Ectodermal cell (in vitro differentiated cells): ENCODE results near the gene IL17A.

Source experiments
- H3K27ac ChIP-seq: 2 replicates; pipeline ENCODE4 v1.7.0; 2013; ENCODE audit warnings: mild to moderate bottlenecking, low read depth, low read length; ENCODE audit not compliant: insufficient read depth, poor library complexity, severe bottlenecking
- H3K27me3 ChIP-seq: 2 replicates; pipeline ENCODE4 v1.7.0; 2013; ENCODE audit warnings: mild to moderate bottlenecking, low read length; ENCODE audit not compliant: insufficient read depth, control insufficient read depth, poor library complexity, severe bottlenecking
- H3K36me3 ChIP-seq: one replicate; pipeline ENCODE4 v1.7.0; 2013; ENCODE audit warnings: low read length; ENCODE audit not compliant: control insufficient read depth, insufficient read depth
- H3K4me1 ChIP-seq: one replicate; pipeline ENCODE4 v1.7.0; 2013; ENCODE audit warnings: low read length; ENCODE audit not compliant: control insufficient read depth, insufficient read depth
- H3K4me3 ChIP-seq: 2 replicates; pipeline ENCODE4 v1.7.0; 2013; ENCODE audit warnings: low read depth, low read length, control low read depth; ENCODE audit not compliant: insufficient read depth
- H3K9me3 ChIP-seq: 2 replicates; pipeline ENCODE4 v1.7.0; 2013; ENCODE audit warnings: mild to moderate bottlenecking, low read length, moderate library complexity; ENCODE audit not compliant: control insufficient read depth
- WGBS, 2 experiments: methylation state at CpG; one replicate each; pipeline ENCODE4 v1.1.7; 2013; ENCODE audit warnings: missing lambda C conversion rate in 2 of 2; 5-methylcytosine and 5-hydroxymethylcytosine counted together

Gene IL17A

GRCh38 chr6:52149949-52150348, 36.2 kb upstream of the IL17A start:
- Histone ChIP-seq H3K27ac (no peak overlapping the region), H3K4me3 (no peak overlapping the region), H3K27me3 (no peaks in the 10 kb centered on the region), H3K9me3 (no peaks in the 10 kb centered on the region), H3K36me3 (no peaks in the 10 kb centered on the region), H3K4me1 (no peaks in the 10 kb centered on the region)
- 91 to 100% methylated on average over 2 of the region's 2 CpGs for WGBS, 2 experiments

GRCh38 chr6:52152070-52152423, 34.1 kb upstream of the IL17A start:
- Histone ChIP-seq H3K27me3 (no peaks in the 10 kb centered on the region), H3K27ac (no peak overlapping the region)

GRCh38 chr6:52152711-52153160, 33.4 kb upstream of the IL17A start:
- Histone ChIP-seq H3K36me3 (no peaks in the 10 kb centered on the region), H3K4me1 (peaks cover 13% of the 10 kb centered on the region), H3K27me3 (no peaks in the 10 kb centered on the region), H3K27ac (no peak overlapping the region), H3K9me3 (no peaks in the 10 kb centered on the region), H3K4me3 (no peak overlapping the region)
- WGBS, 2 experiments: 65 to 80% methylated on average over 5 to 7 of the region's 7 CpGs

More at GRCh38 chr6:52152070-52152423, 34.1 kb upstream of the IL17A start:
- Histone ChIP-seq H3K36me3 (no peaks in the 10 kb centered on the region), H3K4me3 (no peak overlapping the region), H3K4me1 (peaks cover 8% of the 10 kb centered on the region), H3K9me3 (no peaks in the 10 kb centered on the region)

GRCh38 chr6:52154381-52154780, 31.8 kb upstream of the IL17A start:
- Histone ChIP-seq H3K27ac (no peak overlapping the region), H3K36me3 (no peaks in the 10 kb centered on the region), H3K4me1 (peaks cover 13% of the 10 kb centered on the region), H3K4me3 (no peak overlapping the region), H3K27me3 (no peaks in the 10 kb centered on the region), H3K9me3 (no peaks in the 10 kb centered on the region)
- WGBS, 2 experiments: 90 to 92% methylated on average over 3 of the region's 3 CpGs

- H3K4me1 ChIP-seq: peaks cover 13% of the 10 kb centered on the region
- H3K36me3 ChIP-seq: no peaks in the 10 kb centered on the region
- no peaks in the 10 kb centered on the region for H3K27me3 ChIP-seq
- WGBS, 2 experiments: 72 to 73% methylated on average over 7 of the region's 7 CpGs
- H3K9me3 ChIP-seq: no peaks in the 10 kb centered on the region
- no peak overlapping the region for H3K4me3 ChIP-seq
- H3K27ac ChIP-seq: no peak overlapping the region
Observed at GRCh38 chr6:52155791-52156576, 30.2 kb upstream of the IL17A start.

GRCh38 chr6:52157301-52157941, 28.8 kb upstream of the IL17A start:
- no peaks in the 10 kb centered on the region for H3K36me3 ChIP-seq
- H3K27ac ChIP-seq: no peak overlapping the region
- WGBS, 2 experiments: 74 to 80% methylated on average over 5 to 7 of the region's 7 CpGs

GRCh38 chr6:52160472-52161104, 25.6 kb upstream of the IL17A start:
- Histone ChIP-seq H3K9me3 (no peaks in the 10 kb centered on the region), H3K27me3 (no peaks in the 10 kb centered on the region), H3K27ac (no peak overlapping the region), H3K4me3 (no peak overlapping the region), H3K36me3 (no peaks in the 10 kb centered on the region), H3K4me1 (peaks cover 13% of the 10 kb centered on the region)
- 90 to 98% methylated on average over 4 of the region's 4 CpGs for WGBS, 2 experiments

More at GRCh38 chr6:52157301-52157941, 28.8 kb upstream of the IL17A start:
- no peaks in the 10 kb centered on the region for H3K9me3 ChIP-seq
- no peaks in the 10 kb centered on the region for H3K27me3 ChIP-seq
- H3K4me1 ChIP-seq: peaks cover 13% of the 10 kb centered on the region
- H3K4me3 ChIP-seq: no peak overlapping the region

- Histone ChIP-seq H3K36me3 (no peaks in the 10 kb centered on the region), H3K4me1 (peaks cover 5% of the 10 kb centered on the region), H3K4me3 (no peak overlapping the region), H3K9me3 (no peaks in the 10 kb centered on the region), H3K27ac (no peak overlapping the region), H3K27me3 (no peaks in the 10 kb centered on the region)
- WGBS, 2 experiments: 91 to 95% methylated on average over 3 of the region's 3 CpGs
Observed at GRCh38 chr6:52161689-52162438, 24.3 kb upstream of the IL17A start.

- Histone ChIP-seq H3K9me3 (no peaks in the 10 kb centered on the region), H3K36me3 (no peaks in the 10 kb centered on the region), H3K4me3 (no peak overlapping the region), H3K27ac (no peak overlapping the region), H3K4me1 (no peaks in the 10 kb centered on the region), H3K27me3 (no peaks in the 10 kb centered on the region)
- WGBS, 2 experiments: 82 to 85% methylated on average over 2 to 3 of the region's 4 CpGs
Observed at GRCh38 chr6:52162940-52163908, 23.0 kb upstream of the IL17A start.
